Uterus (tissue), 4 donors: ENCODE results near the gene IQCK. TPM values are rescaled to one million over a fixed set of nuclear protein-coding genes. Genes with fewer than 3 reads are reported as not detected.

Experiments
- DNase-seq, 2 donors: peaks; one replicate each; pipeline ENCODE4 v3.0.0-alpha.2; 2019 to 2020
- H3K27ac ChIP-seq, 2 donors: fragments of 200-600 bp; sonication (generic); 1 replicate in 1 of 2; 2 replicates in 1 of 2; pipeline ENCODE4 v1.5.1; 2016 to 2018
- H3K27me3 ChIP-seq, 2 donors: fragments of 200-600 bp; sonication (generic); one replicate each; pipeline ENCODE4 v1.5.1; 2018 to 2019; ENCODE audit warnings: control low read depth in 1 of 2
- H3K36me3 ChIP-seq, 2 donors: fragments of 200-600 bp; sonication (generic); one replicate each; pipeline ENCODE4 v1.5.1; 2019; ENCODE audit warnings: control low read depth in 1 of 2
- H3K4me1 ChIP-seq, 2 donors: fragments of 200-600 bp; sonication (generic); one replicate each; pipeline ENCODE4 v1.5.1; 2018 to 2019; ENCODE audit warnings: control low read depth in 1 of 2
- H3K4me3 ChIP-seq, 2 donors: fragments of 200-600 bp; sonication (generic); 1 replicate in 1 of 2; 2 replicates in 1 of 2; pipeline ENCODE4 v1.5.1; 2018 to 2019; ENCODE audit warnings: mild to moderate bottlenecking in 1 of 2
- H3K9me3 ChIP-seq, 2 donors: fragments of 200-600 bp; sonication (generic); one replicate each; pipeline ENCODE4 v1.5.1; 2019; ENCODE audit warnings: control low read depth in 1 of 2
- CTCF ChIP-seq, 4 experiments: fragments of 200-600 bp in 2 of 4; fragments of 450-650 bp in 2 of 4; sonication (generic) in 2 of 4; IDR thresholded peaks; one replicate each; pipeline ENCODE4 v1.5.1; 2016 to 2019; ENCODE audit warnings: antibody characterized with exemption in 4 of 4, mild to moderate bottlenecking in 2 of 4, moderate library complexity in 1 of 4
- POLR2A ChIP-seq, 2 donors: fragments of 450-650 bp; IDR thresholded peaks; one replicate each; pipeline ENCODE4 v1.6.1; 2016; ENCODE audit warnings: antibody characterized with exemption in 2 of 2, mild to moderate bottlenecking in 1 of 2, moderate library complexity in 1 of 2
- intact Hi-C: fragments of 100-400 bp; cut with DNase I; formaldehyde crosslinking; loops from one replicate; pipeline ENCODE4 v1.15.1; 2023; ENCODE audit warnings: low total_unique reads
- total RNA-seq, 4 donors: library from RNA; depleted of rRNA in 3 of 4; stranded (reverse); fragments of >200 nt in 3 of 4; gene quantifications; one replicate each; pipeline versions ENCODE4 v1.1.0 to v1.2.4, GENCODE V29; 2014 to 2023
- donor health status: DM: yes; HTN: yes; CAD: no.

Gene IQCK
- total RNA-seq, 4 donors from 2014 or later, result 14.7 to 27.2 (median 21.1) TPM

GRCh38 chr16:19718624-19718965, 524 bp downstream of the IQCK start:
- DNase-seq, result no peak
- H3K36me3 ChIP-seq, result no peaks in the 10 kb centered on the region
- H3K4me1 ChIP-seq, result no peaks in the 10 kb centered on the region
- peak overlapping the region; percentile 16 to 84 for H3K27ac ChIP-seq
- H3K27me3 ChIP-seq, result no peaks in the 10 kb centered on the region
- no peak for TF ChIP-seq POLR2A (IDR thresholded peaks at IDR 0.05)
- no peak for TF ChIP-seq CTCF (IDR thresholded peaks at IDR 0.05)
- H3K4me3 ChIP-seq, result peak overlapping the region; percentile 65 to 99
- H3K9me3 ChIP-seq, result no peaks in the 10 kb centered on the region
- intact Hi-C loops, result no loop called here

GRCh38 chr16:19722269-19722952, 4.3 kb downstream of the IQCK start:
- no peak overlapping the region for H3K4me3 ChIP-seq
- intact Hi-C loops, result no loop called here
- no peak for DNase-seq
- no peak overlapping the region for H3K27ac ChIP-seq
- TF ChIP-seq POLR2A (IDR thresholded peaks at IDR 0.05), result no peak
- no peak for TF ChIP-seq CTCF (IDR thresholded peaks at IDR 0.05)
- H3K4me1 ChIP-seq, result no peaks in the 10 kb centered on the region
- no peaks in the 10 kb centered on the region for H3K27me3 ChIP-seq
- H3K36me3 ChIP-seq, result no peaks in the 10 kb centered on the region
- H3K9me3 ChIP-seq, result no peaks in the 10 kb centered on the region

GRCh38 chr16:19722981-19723380, 4.9 kb downstream of the IQCK start:
- intact Hi-C loops, result no loop called here
- Histone ChIP-seq H3K27ac (no peak overlapping the region), H3K36me3 (no peaks in the 10 kb centered on the region), H3K27me3 (no peaks in the 10 kb centered on the region), H3K9me3 (no peaks in the 10 kb centered on the region), H3K4me3 (no peak overlapping the region), H3K4me1 (no peaks in the 10 kb centered on the region)
- no peak for DNase-seq
- TF ChIP-seq POLR2A (IDR thresholded peaks at IDR 0.05) (no peak), CTCF (IDR thresholded peaks at IDR 0.05) (no peak)

GRCh38 chr16:19728636-19728965, 10.5 kb downstream of the IQCK start:
- no peaks in the 10 kb centered on the region for H3K36me3 ChIP-seq
- TF ChIP-seq CTCF (IDR thresholded peaks at IDR 0.05) (no peak), POLR2A (IDR thresholded peaks at IDR 0.05) (no peak)
- no peak for DNase-seq
- intact Hi-C loops, result no loop called here
- H3K27ac ChIP-seq, result no peak overlapping the region
- H3K9me3 ChIP-seq, result no peaks in the 10 kb centered on the region
- H3K27me3 ChIP-seq, result no peaks in the 10 kb centered on the region
- no peaks in the 10 kb centered on the region for H3K4me1 ChIP-seq
- H3K4me3 ChIP-seq, result no peak overlapping the region

GRCh38 chr16:19733551-19733950, 15.5 kb downstream of the IQCK start:
- Histone ChIP-seq H3K36me3 (no peaks in the 10 kb centered on the region), H3K4me1 (no peaks in the 10 kb centered on the region), H3K27ac (peak overlapping the region in 1 of 2 donors; percentile 15), H3K9me3 (no peaks in the 10 kb centered on the region), H3K27me3 (no peaks in the 10 kb centered on the region), H3K4me3 (no peak overlapping the region)
- DNase-seq, result no peak
- intact Hi-C loops, result no loop called here
- TF ChIP-seq POLR2A (IDR thresholded peaks at IDR 0.05), result no peak
- no peak for TF ChIP-seq CTCF (IDR thresholded peaks at IDR 0.05)
